ENCODE results near the gene MANSC1.
"Not testable (repeated sequence)": the region's sequence is repeated elsewhere in the genome, so short reads cannot be mapped to it uniquely, and the experiment has no call there.

Gene MANSC1

GRCh38 chr12:12323591-12323990, 26.5 kb downstream of the MANSC1 start:
- DNase-seq (ENCODE audit: low read depth): no peak

GRCh38 chr12:12323118-12323517, 26.9 kb downstream of the MANSC1 start:
- no peak for DNase-seq (ENCODE audit: low read depth)

- DNase-seq (ENCODE audit: low read depth): no peak
Observed at GRCh38 chr12:12319451-12320183, 30.4 kb downstream of the MANSC1 start.

GRCh38 chr12:12315838-12316237, 34.2 kb downstream of the MANSC1 start:
- DNase-seq (ENCODE audit: low read depth): no peak

- not testable (repeated sequence) for DNase-seq (ENCODE audit: low read depth)
Observed at GRCh38 chr12:12310695-12311094, 39.3 kb downstream of the MANSC1 start.

- no peak for DNase-seq (ENCODE audit: low read depth)
Observed at GRCh38 chr12:12305568-12306300, 44.3 kb downstream of the MANSC1 start.

GRCh38 chr12:12302976-12303375, 47.1 kb downstream of the MANSC1 start:
- DNase-seq (ENCODE audit: low read depth): no peak

GRCh38 chr12:12301122-12301521, 48.9 kb downstream of the MANSC1 start:
- DNase-seq (ENCODE audit: low read depth): no peak

- no peak for DNase-seq (ENCODE audit: low read depth)
Observed at GRCh38 chr12:12297201-12297830, 52.7 kb downstream of the MANSC1 start.

- DNase-seq (ENCODE audit: low read depth): no peak
Observed at GRCh38 chr12:12294215-12295005, 55.6 kb downstream of the MANSC1 start.

GRCh38 chr12:12290206-12290605, 59.8 kb downstream of the MANSC1 start:
- DNase-seq (ENCODE audit: low read depth): no peak

- no peak for DNase-seq (ENCODE audit: low read depth)
Observed at GRCh38 chr12:12286441-12286840, 63.6 kb downstream of the MANSC1 start.

- DNase-seq (ENCODE audit: low read depth): no peak
Observed at GRCh38 chr12:12282761-12283425, 67.1 kb downstream of the MANSC1 start.

- DNase-seq (ENCODE audit: low read depth): no peak
Observed at GRCh38 chr12:12282202-12282601, 67.8 kb downstream of the MANSC1 start.

GRCh38 chr12:12281134-12281533, 68.9 kb downstream of the MANSC1 start:
- DNase-seq (ENCODE audit: low read depth): no peak

- no peak for DNase-seq (ENCODE audit: low read depth)
Observed at GRCh38 chr12:12278899-12279298, 71.1 kb downstream of the MANSC1 start.
